Measurements from ENCODE around the gene TINAGL1. TPM values are rescaled to one million over a fixed set of nuclear protein-coding genes. Genes with fewer than 3 reads are reported as not detected.

The TINAGL1 gene
- total and polyA plus RNA-seq, 2 of the 13 experiments (the other 11 are each of a cell fraction or from before 2014, with no cell fraction given) = 24.7 to 76.8 TPM

GRCh38 chr1:31576743-31577455 is 584 bp downstream of the TINAGL1 start:
- 2% methylated on average over 2 of the region's 27 CpGs for WGBS (ENCODE audit: low lambda C conversion rate)
- ChIA-PET POLR2A (interaction anchor here (1.1 kb wide), 1 partner anchor 11 kb away, joined by 6 read pairs; no protein-coding TSS in a partner anchor), CTCF (ENCODE audit: low intra/inter-chr PET ratio, low total read pairs) (no interaction called here)
- TSS peak; percentile 65 for BruUV-seq (replicated peaks)
- H3K9ac ChIP-seq (ENCODE audit: insufficient read depth, low read depth, low read length) = peak overlapping the region; percentile 72
- H3K27me3 ChIP-seq (ENCODE audit: control insufficient read depth in 1 of 2, insufficient read depth in 2 of 2, low read length in 2 of 2) = no peaks in the 10 kb centered on the region; a peak in 1 of 5 replicates
- H4K20me1 ChIP-seq (ENCODE audit: insufficient read depth, low read length) = 0 out of 2 replicates have a peak, but pooled peaks cover 2% of the 10 kb centered on the region
- H2AFZ ChIP-seq (ENCODE audit: low read length) = no peak overlapping the region
- H3K4me3 ChIP-seq (replicated peaks in 1 of 3; ENCODE audit: insufficient read depth in 1 of 3, low read depth in 2 of 3, low read length in 3 of 3) = peak overlapping the region; percentile 69 to 84 (median 79)
- peak; percentile 7 for ATAC-seq
- in situ Hi-C loops (cut with HindIII; ENCODE audit: extremely low pct_ligation_motif_present, low pct_unique_long_range_greater_than_20kb) (no loop called here), intact Hi-C loops (cut with micrococcal nuclease; ENCODE audit: unreplicated experiment) (no loop called here)
- no peak for DNase-seq (ENCODE audit: low spot score)
- no peaks in the 10 kb centered on the region for H3K9me3 ChIP-seq (ENCODE audit: low read length)
- H3K4me2 ChIP-seq (ENCODE audit: low read depth, low read length) = peak overlapping the region; percentile 96
- H3K79me2 ChIP-seq (ENCODE audit: insufficient read depth, low read length) = peaks cover 21% of the 10 kb centered on the region
- no peak for FAIRE-seq
- H3K4me1 ChIP-seq (ENCODE audit: insufficient read depth, low read length) = peaks cover 88% of the 10 kb centered on the region
- peaks cover 0 to 3% of the 10 kb centered on the region in 2 experiments; a peak in 2 of 5 replicates for H3K36me3 ChIP-seq (replicated peaks in 1 of 2; ENCODE audit: control insufficient read depth in 1 of 2, insufficient read depth in 2 of 2, low read length in 2 of 2)
- H3K27ac ChIP-seq (ENCODE audit: extremely low read length, insufficient read depth, low read length) = peak overlapping the region; percentile 94
- TF ChIP-seq MAFK (conservative IDR thresholded peaks at IDR 0.05 in 1 of 2, IDR thresholded peaks at IDR 0.05 in 1 of 2; ENCODE audit: low read length in 2 of 2) (no peak), ZMAT5 (CRISPR knock-in tag; IDR thresholded peaks at IDR 0.05; ENCODE audit: borderline replicate concordance, low read depth) (0 out of 2 replicates have a peak, but pooled peaks have one; percentile 59), ZNF263 (CRISPR knock-in tag; IDR thresholded peaks at IDR 0.05) (peak; percentile 20; the same call in 1 of the 2 replicates), ZNF772 (CRISPR knock-in tag; IDR thresholded peaks at IDR 0.05) (peak; percentile 40; the same call in 1 of the 2 replicates), MYPOP (CRISPR knock-in tag; IDR thresholded peaks at IDR 0.05) (peak; percentile 26; the same call in 1 of the 2 replicates), RARG (CRISPR knock-in tag; IDR thresholded peaks at IDR 0.05; ENCODE audit: low read depth) (no peak), ESRRA (CRISPR knock-in tag; IDR thresholded peaks at IDR 0.05; ENCODE audit: low read depth) (0 out of 2 replicates have a peak, but pooled peaks have one; percentile 21), BATF2 (CRISPR knock-in tag; IDR thresholded peaks at IDR 0.05) (no peak), ZNF687 (CRISPR knock-in tag; IDR thresholded peaks at IDR 0.05) (peak; percentile 41; the same call in 1 of the 2 replicates), ZNF713 (CRISPR knock-in tag; IDR thresholded peaks at IDR 0.05) (0 out of 2 replicates have a peak, but pooled peaks have one; percentile 3), PTBP1 (IDR thresholded peaks at IDR 0.05; ENCODE audit: low read depth, low read length, poor library complexity, severe bottlenecking) (peak; percentile 32), ZNF333 (CRISPR knock-in tag; IDR thresholded peaks at IDR 0.05; ENCODE audit: borderline replicate concordance) (peak; percentile 52; the same call in 1 of the 2 replicates), CBX2 (IDR thresholded peaks at IDR 0.05; ENCODE audit: low read depth, low read length) (no peak), CBX2 (CRISPR knock-in tag; IDR thresholded peaks at IDR 0.05; ENCODE audit: low read depth) (0 out of 2 replicates have a peak, but pooled peaks have one; percentile 12), EED (CRISPR knock-in tag; IDR thresholded peaks at IDR 0.05) (peak; percentile 64; the same call in 1 of the 2 replicates), CCDC6 (CRISPR knock-in tag; IDR thresholded peaks at IDR 0.05) (0 out of 2 replicates have a peak, but pooled peaks have one; percentile 2), FOXA1 (IDR thresholded peaks at IDR 0.05) (no peak), FOXA1 (CRISPR knock-in tag; IDR thresholded peaks at IDR 0.05) (no peak)

All from HepG2 (cell line).